ENCODE results near the gene HBA2.

DNA sequence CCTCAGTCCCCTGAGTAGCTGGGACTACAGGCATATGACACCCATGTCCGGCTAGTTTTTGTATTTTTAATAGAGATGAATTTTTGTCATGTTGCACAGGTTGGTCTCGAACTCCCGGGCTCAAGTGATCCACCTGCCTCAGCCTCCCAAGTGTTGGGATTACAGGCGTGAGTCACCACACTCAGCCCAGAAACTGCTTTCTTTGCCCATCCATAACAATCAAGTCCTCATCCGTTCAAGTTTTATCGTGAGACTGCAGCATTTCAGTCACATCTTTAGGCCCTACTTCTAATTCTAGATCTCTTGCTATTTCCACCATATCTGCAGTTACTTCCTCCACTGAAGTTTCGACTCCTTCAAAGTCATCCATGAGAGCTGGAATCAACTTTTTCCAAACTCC is 40.6 kb upstream of the HBA2 start:
- TF ChIP-seq, protein P1, sequence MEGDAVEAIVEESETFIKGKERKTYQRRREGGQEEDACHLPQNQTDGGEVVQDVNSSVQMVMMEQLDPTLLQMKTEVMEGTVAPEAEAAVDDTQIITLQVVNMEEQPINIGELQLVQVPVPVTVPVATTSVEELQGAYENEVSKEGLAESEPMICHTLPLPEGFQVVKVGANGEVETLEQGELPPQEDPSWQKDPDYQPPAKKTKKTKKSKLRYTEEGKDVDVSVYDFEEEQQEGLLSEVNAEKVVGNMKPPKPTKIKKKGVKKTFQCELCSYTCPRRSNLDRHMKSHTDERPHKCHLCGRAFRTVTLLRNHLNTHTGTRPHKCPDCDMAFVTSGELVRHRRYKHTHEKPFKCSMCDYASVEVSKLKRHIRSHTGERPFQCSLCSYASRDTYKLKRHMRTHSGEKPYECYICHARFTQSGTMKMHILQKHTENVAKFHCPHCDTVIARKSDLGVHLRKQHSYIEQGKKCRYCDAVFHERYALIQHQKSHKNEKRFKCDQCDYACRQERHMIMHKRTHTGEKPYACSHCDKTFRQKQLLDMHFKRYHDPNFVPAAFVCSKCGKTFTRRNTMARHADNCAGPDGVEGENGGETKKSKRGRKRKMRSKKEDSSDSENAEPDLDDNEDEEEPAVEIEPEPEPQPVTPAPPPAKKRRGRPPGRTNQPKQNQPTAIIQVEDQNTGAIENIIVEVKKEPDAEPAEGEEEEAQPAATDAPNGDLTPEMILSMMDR (IDR thresholded peaks at IDR 0.05; ENCODE audit: low read length): no peak
- no peak for TF ChIP-seq EZH2 (IDR thresholded peaks at IDR 0.05; ENCODE audit: borderline replicate concordance, low read length)

Measured in OCI-LY1 (cell line).